ENCODE results near the gene ETAA1.

DNA sequence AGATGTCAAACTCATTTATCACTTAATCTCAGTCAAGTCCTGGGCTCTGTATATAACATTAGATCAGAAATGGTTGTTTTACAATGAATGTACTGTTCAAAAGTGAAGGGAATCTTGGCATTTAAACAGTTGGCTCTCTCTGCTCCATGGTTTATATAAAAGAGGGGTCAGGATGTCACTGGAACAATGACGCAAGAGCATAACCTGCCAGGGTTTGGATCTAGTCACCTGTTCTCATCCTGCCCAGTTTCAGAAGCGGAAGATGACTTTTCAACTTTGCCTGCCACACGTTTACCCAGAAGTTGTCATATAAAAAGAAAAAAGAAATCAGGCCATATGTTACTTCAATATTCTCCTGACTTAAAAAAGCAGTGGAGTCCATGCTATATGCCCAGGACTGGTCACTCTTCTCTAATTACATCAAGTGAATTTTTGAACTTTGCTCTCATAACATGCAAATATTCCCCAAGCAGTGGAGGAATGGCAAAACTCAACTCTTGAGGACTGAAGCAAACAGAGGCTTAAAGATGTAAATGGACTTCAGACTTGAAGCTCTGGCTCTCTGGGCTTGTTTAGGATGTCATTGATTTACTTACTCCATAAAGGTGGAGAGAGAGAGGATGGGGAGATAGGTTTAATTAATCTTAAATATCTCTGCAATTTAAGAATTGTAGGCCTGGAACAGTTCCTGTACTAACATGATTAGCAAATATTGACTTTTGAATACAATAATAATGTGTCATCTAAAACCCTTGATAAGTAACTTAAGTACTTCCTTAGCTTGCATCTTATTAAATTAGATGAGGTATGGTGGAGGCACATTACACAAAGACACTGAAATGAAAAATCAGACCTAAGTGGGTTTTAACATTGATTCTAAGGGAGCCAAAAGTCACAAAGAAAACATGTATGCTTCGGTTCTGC, 58.3 kb downstream of the ETAA1 start:
- TF ChIP-seq, protein P1, sequence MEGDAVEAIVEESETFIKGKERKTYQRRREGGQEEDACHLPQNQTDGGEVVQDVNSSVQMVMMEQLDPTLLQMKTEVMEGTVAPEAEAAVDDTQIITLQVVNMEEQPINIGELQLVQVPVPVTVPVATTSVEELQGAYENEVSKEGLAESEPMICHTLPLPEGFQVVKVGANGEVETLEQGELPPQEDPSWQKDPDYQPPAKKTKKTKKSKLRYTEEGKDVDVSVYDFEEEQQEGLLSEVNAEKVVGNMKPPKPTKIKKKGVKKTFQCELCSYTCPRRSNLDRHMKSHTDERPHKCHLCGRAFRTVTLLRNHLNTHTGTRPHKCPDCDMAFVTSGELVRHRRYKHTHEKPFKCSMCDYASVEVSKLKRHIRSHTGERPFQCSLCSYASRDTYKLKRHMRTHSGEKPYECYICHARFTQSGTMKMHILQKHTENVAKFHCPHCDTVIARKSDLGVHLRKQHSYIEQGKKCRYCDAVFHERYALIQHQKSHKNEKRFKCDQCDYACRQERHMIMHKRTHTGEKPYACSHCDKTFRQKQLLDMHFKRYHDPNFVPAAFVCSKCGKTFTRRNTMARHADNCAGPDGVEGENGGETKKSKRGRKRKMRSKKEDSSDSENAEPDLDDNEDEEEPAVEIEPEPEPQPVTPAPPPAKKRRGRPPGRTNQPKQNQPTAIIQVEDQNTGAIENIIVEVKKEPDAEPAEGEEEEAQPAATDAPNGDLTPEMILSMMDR (conservative IDR thresholded peaks at IDR 0.05; ENCODE audit: low read length): no peak
- no peak for TF ChIP-seq EZH2phosphoT487 (IDR thresholded peaks at IDR 0.05; ENCODE audit: borderline replicate concordance, low read depth, low read length)
